GM21367 (cell line): ENCODE measurements around the gene TBL1X.

ENCODE experiments used
- ATAC-seq: cut with Tn5 transposase; IDR thresholded peaks from one replicate; pipeline ENCODE4 v1.9.1; 2021; ENCODE audit not compliant: unreplicated experiment

The TBL1X gene

GRCh38 chrX:9619133-9619532 is 154.3 kb downstream of the TBL1X start:
- no peak for ATAC-seq

- no peak for ATAC-seq
These were observed 154.7 kb downstream of the TBL1X start for GRCh38 chrX:9619581-9619980.

GRCh38 chrX:9622128-9622527 is 157.3 kb downstream of the TBL1X start:
- ATAC-seq = no peak

- ATAC-seq = no peak
These were observed 161.5 kb downstream of the TBL1X start for GRCh38 chrX:9626379-9626778.

- no peak for ATAC-seq
These were observed 163.1 kb downstream of the TBL1X start for GRCh38 chrX:9627922-9628321.

- ATAC-seq = no peak
These were observed 164.1 kb downstream of the TBL1X start for GRCh38 chrX:9628779-9629493.

- ATAC-seq = no peak
These were observed 169.7 kb downstream of the TBL1X start for GRCh38 chrX:9634551-9634950.

- ATAC-seq = no peak
These were observed 170.5 kb downstream of the TBL1X start for GRCh38 chrX:9635368-9635767.

GRCh38 chrX:9635803-9636202 is 170.9 kb downstream of the TBL1X start:
- ATAC-seq = no peak

GRCh38 chrX:9638871-9639270 is 174.0 kb downstream of the TBL1X start:
- no peak for ATAC-seq

- no peak for ATAC-seq
These were observed 177.6 kb downstream of the TBL1X start for GRCh38 chrX:9642270-9642995.

GRCh38 chrX:9643807-9644206 is 178.9 kb downstream of the TBL1X start:
- no peak for ATAC-seq

GRCh38 chrX:9644335-9644734 is 179.5 kb downstream of the TBL1X start:
- no peak for ATAC-seq

- no peak for ATAC-seq
These were observed 181.8 kb downstream of the TBL1X start for GRCh38 chrX:9646471-9647224.

- ATAC-seq = no peak
These were observed 182.6 kb downstream of the TBL1X start for GRCh38 chrX:9647431-9647830.

- no peak for ATAC-seq
These were observed 185.2 kb downstream of the TBL1X start for GRCh38 chrX:9650091-9650490.

GRCh38 chrX:9651737-9652136 is 186.9 kb downstream of the TBL1X start:
- ATAC-seq = no peak

- ATAC-seq = no peak
These were observed 190.1 kb downstream of the TBL1X start for GRCh38 chrX:9654929-9655328.

GRCh38 chrX:9656277-9656676 is 191.4 kb downstream of the TBL1X start:
- ATAC-seq = no peak

- no peak for ATAC-seq
These were observed 192.0 kb downstream of the TBL1X start for GRCh38 chrX:9656871-9657270.

- no peak for ATAC-seq
These were observed 192.9 kb downstream of the TBL1X start for GRCh38 chrX:9657590-9658256.
